ENCODE results near the gene ELFN2. TPM values are rescaled to one million over a fixed set of nuclear protein-coding genes. Genes with fewer than 3 reads are reported as not detected.

The ELFN2 gene
- total RNA-seq, 1 donor from 2014 or later, result under 0.01 TPM

DNA sequence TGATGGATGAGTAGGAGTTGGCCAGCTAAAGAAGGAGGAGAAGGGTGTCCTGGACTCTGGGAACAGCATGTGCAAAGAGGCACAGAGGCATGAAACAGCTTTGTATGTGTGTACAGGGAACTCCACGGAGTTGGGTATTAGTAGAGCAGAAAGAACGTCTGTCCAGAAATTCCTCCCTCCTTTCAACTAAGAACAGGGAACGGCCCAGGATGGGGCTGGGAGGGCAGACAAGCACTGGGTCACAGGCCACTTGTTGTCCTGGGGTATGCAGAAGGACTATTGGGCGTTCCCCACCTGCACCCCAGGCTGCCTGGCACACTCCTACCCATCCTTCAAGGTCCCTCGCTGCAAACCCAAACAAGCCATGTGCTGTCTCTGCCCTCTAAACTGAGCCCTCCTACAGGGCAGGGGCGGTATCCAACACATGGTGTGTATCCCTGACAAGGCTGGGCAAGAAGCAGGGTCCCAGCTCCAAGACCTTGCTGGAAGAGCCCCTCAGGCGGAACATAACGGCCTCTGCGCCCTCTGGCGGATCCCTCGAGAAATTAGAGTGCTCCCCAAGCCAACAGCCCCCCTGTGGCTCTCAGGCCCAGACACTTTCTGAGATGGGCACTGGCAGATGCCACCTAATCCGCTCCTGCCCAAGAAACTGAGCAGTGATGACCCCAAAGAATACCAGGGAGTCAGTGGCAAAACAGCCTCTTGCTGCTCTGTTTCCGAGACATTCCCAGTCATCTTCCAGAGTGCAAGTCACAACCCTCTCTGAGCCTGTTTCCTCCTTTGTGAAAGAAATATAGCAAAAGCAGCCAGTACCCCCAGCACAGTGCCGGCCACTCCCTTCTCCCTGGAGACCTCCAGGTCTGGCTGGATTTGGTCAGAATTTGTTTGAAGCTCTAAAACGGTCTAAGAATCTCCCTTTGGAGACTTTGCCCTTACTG lies 1.6 kb upstream of the ELFN2 start:
- Histone ChIP-seq H3K27me3 (ENCODE audit: control insufficient read depth in 3 of 3, insufficient read depth in 3 of 3, low read length in 3 of 3) (peaks cover 79 to 91% (median 85%) of the 10 kb centered on the region in 3 donors), H3K4me1 (ENCODE audit: control insufficient read depth in 3 of 3, insufficient read depth in 3 of 3, low read length in 3 of 3) (peaks cover 0 to 4% (median 3%) of the 10 kb centered on the region in 3 donors), H3K9me3 (ENCODE audit: control insufficient read depth in 3 of 3, low read length in 3 of 3) (no peaks in the 10 kb centered on the region), H3K9ac (ENCODE audit: low read depth in 1 of 3, low read length in 3 of 3) (no peak overlapping the region), H3K27ac (ENCODE audit: low read depth, low read length) (no peak overlapping the region), H3K4me3 (ENCODE audit: low read length in 3 of 3) (no peak overlapping the region), H3K36me3 (ENCODE audit: control insufficient read depth in 3 of 3, insufficient read depth in 3 of 3, low read length in 3 of 3) (no peaks in the 10 kb centered on the region)

GRCh38 chr22:37427711-37428635 lies 694 bp upstream of the ELFN2 start:
- Histone ChIP-seq H3K4me1 (ENCODE audit: control insufficient read depth in 3 of 3, insufficient read depth in 3 of 3, low read length in 3 of 3) (peaks cover 0 to 4% (median 0%) of the 10 kb centered on the region in 3 donors), H3K4me3 (ENCODE audit: low read length in 3 of 3) (no peak overlapping the region), H3K9me3 (ENCODE audit: control insufficient read depth in 3 of 3, low read length in 3 of 3) (no peaks in the 10 kb centered on the region), H3K27ac (ENCODE audit: low read depth, low read length) (no peak overlapping the region), H3K27me3 (ENCODE audit: control insufficient read depth in 3 of 3, insufficient read depth in 3 of 3, low read length in 3 of 3) (peaks cover 79 to 90% (median 83%) of the 10 kb centered on the region in 3 donors), H3K9ac (ENCODE audit: low read depth in 1 of 3, low read length in 3 of 3) (no peak overlapping the region), H3K36me3 (ENCODE audit: control insufficient read depth in 3 of 3, insufficient read depth in 3 of 3, low read length in 3 of 3) (no peaks in the 10 kb centered on the region)

DNA sequence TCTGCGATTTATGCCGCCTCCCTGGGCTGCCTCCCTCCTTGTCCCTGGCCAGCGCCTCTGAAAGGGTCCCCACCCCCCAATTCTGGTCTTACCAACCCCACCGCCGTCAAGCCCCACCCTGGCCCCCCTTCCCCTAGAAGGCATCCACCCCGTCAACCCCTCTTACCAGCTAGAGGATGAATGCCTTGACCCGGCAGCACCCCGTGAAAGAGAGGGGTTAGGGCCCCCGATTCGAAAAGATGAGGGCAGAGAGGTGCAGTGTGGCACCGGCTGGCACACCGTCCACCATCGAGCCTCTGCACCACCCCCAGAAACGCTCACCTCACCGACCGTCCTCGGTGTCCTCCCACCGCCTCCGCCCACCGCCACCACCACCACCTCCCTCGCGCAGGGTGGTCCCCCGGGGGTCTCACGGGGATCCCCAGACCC lies 559 bp downstream of the ELFN2 start:
- H3K9ac ChIP-seq (ENCODE audit: low read depth in 1 of 3, low read length in 3 of 3), result no peak overlapping the region
- no peak overlapping the region for H3K27ac ChIP-seq (ENCODE audit: low read depth, low read length)
- H3K9me3 ChIP-seq (ENCODE audit: control insufficient read depth in 3 of 3, low read length in 3 of 3), result no peaks in the 10 kb centered on the region
- H3K4me1 ChIP-seq (ENCODE audit: control insufficient read depth in 3 of 3, insufficient read depth in 3 of 3, low read length in 3 of 3), result peaks cover 0 to 4% (median 0%) of the 10 kb centered on the region in 3 donors
- no peak overlapping the region for H3K4me3 ChIP-seq (ENCODE audit: low read length in 3 of 3)
- peaks cover 78 to 85% (median 84%) of the 10 kb centered on the region in 3 donors for H3K27me3 ChIP-seq (ENCODE audit: control insufficient read depth in 3 of 3, insufficient read depth in 3 of 3, low read length in 3 of 3)
- no peaks in the 10 kb centered on the region for H3K36me3 ChIP-seq (ENCODE audit: control insufficient read depth in 3 of 3, insufficient read depth in 3 of 3, low read length in 3 of 3)

- Histone ChIP-seq H3K4me3 (ENCODE audit: low read length in 3 of 3) (no peak overlapping the region), H3K27me3 (ENCODE audit: control insufficient read depth in 3 of 3, insufficient read depth in 3 of 3, low read length in 3 of 3) (peaks cover 80 to 86% (median 85%) of the 10 kb centered on the region in 3 donors), H3K9ac (ENCODE audit: low read depth in 1 of 3, low read length in 3 of 3) (no peak overlapping the region)
These were observed 1.2 kb downstream of the ELFN2 start for GRCh38 chr22:37425800-37426705.

DNA sequence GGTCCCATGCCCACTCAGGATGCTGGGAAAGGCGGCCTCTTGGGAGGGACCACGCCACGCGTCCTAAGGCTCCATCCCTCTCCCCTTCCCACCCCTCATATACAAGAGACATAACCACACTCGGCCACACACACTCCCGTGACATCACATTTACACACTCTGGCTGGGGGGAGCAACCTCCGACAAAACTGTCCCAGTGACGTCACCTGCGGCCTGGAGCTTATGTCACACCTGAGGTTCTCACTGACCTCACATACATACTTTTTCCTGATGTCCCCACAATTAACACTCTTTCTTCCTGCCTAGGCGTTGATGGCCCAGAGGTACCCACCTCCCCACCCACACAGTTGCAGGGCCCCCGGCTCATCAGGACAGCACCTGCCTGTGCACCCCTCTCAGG lies 1.9 kb downstream of the ELFN2 start:
- peaks cover 80 to 85% (median 85%) of the 10 kb centered on the region in 3 donors for H3K27me3 ChIP-seq (ENCODE audit: control insufficient read depth in 3 of 3, insufficient read depth in 3 of 3, low read length in 3 of 3)
- no peaks in the 10 kb centered on the region for H3K36me3 ChIP-seq (ENCODE audit: control insufficient read depth in 3 of 3, insufficient read depth in 3 of 3, low read length in 3 of 3)
- no peak overlapping the region for H3K27ac ChIP-seq (ENCODE audit: low read depth, low read length)
- H3K4me3 ChIP-seq (ENCODE audit: low read length in 3 of 3), result no peak overlapping the region
- peaks cover 1 to 8% (median 3%) of the 10 kb centered on the region in 3 donors for H3K4me1 ChIP-seq (ENCODE audit: control insufficient read depth in 3 of 3, insufficient read depth in 3 of 3, low read length in 3 of 3)
- H3K9ac ChIP-seq (ENCODE audit: low read depth in 1 of 3, low read length in 3 of 3), result no peak overlapping the region
- H3K9me3 ChIP-seq (ENCODE audit: control insufficient read depth in 3 of 3, low read length in 3 of 3), result no peaks in the 10 kb centered on the region

More at GRCh38 chr22:37425800-37426705, 1.2 kb downstream of the ELFN2 start:
- no peak overlapping the region for H3K27ac ChIP-seq (ENCODE audit: low read depth, low read length)
- no peaks in the 10 kb centered on the region for H3K9me3 ChIP-seq (ENCODE audit: control insufficient read depth in 3 of 3, low read length in 3 of 3)
- H3K36me3 ChIP-seq (ENCODE audit: control insufficient read depth in 3 of 3, insufficient read depth in 3 of 3, low read length in 3 of 3), result no peaks in the 10 kb centered on the region
- peaks cover 0 to 4% (median 0%) of the 10 kb centered on the region in 3 donors for H3K4me1 ChIP-seq (ENCODE audit: control insufficient read depth in 3 of 3, insufficient read depth in 3 of 3, low read length in 3 of 3)

DNA sequence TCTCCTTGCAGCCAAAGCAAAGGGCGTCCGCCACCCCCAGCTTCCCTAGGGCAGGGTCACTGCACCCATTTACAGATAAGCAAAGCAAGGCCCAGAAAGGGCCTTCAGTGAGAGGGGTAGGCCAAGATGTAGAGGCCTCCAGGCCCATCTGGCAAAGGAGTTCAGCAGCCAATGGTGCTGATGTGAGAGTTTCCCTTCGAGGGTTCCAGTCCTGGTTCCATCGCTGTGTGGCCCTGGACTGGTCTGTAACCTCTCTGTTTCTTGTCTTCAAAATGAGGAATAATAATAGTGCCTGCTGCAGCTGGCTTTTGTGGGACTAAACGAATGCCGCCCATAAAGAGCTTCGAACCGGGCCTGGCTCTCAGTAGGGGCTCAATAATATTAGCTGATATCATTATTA lies 4.0 kb downstream of the ELFN2 start:
- no peaks in the 10 kb centered on the region for H3K9me3 ChIP-seq (ENCODE audit: control insufficient read depth in 3 of 3, low read length in 3 of 3)
- peaks cover 3 to 14% (median 5%) of the 10 kb centered on the region in 3 donors for H3K4me1 ChIP-seq (ENCODE audit: control insufficient read depth in 3 of 3, insufficient read depth in 3 of 3, low read length in 3 of 3)
- no peak overlapping the region for H3K9ac ChIP-seq (ENCODE audit: low read depth in 1 of 3, low read length in 3 of 3)

GRCh38 chr22:37421468-37421877 lies 5.8 kb downstream of the ELFN2 start:
- Histone ChIP-seq H3K4me3 (ENCODE audit: low read length in 3 of 3) (no peak overlapping the region), H3K27me3 (ENCODE audit: control insufficient read depth in 3 of 3, insufficient read depth in 3 of 3, low read length in 3 of 3) (peaks cover 74 to 79% (median 78%) of the 10 kb centered on the region in 3 donors), H3K9me3 (ENCODE audit: control insufficient read depth in 3 of 3, low read length in 3 of 3) (no peaks in the 10 kb centered on the region), H3K4me1 (ENCODE audit: control insufficient read depth in 3 of 3, insufficient read depth in 3 of 3, low read length in 3 of 3) (peaks cover 3 to 11% (median 5%) of the 10 kb centered on the region in 3 donors), H3K27ac (ENCODE audit: low read depth, low read length) (no peak overlapping the region), H3K9ac (ENCODE audit: low read depth in 1 of 3, low read length in 3 of 3) (no peak overlapping the region), H3K36me3 (ENCODE audit: control insufficient read depth in 3 of 3, insufficient read depth in 3 of 3, low read length in 3 of 3) (no peaks in the 10 kb centered on the region)

More for the DNA sequence above, 4.0 kb downstream of the ELFN2 start:
- H3K4me3 ChIP-seq (ENCODE audit: low read length in 3 of 3), result no peak overlapping the region
- no peak overlapping the region for H3K27ac ChIP-seq (ENCODE audit: low read depth, low read length)
- peaks cover 75 to 81% (median 81%) of the 10 kb centered on the region in 3 donors for H3K27me3 ChIP-seq (ENCODE audit: control insufficient read depth in 3 of 3, insufficient read depth in 3 of 3, low read length in 3 of 3)
- no peaks in the 10 kb centered on the region for H3K36me3 ChIP-seq (ENCODE audit: control insufficient read depth in 3 of 3, insufficient read depth in 3 of 3, low read length in 3 of 3)

GRCh38 chr22:37420686-37421467 lies 6.4 kb downstream of the ELFN2 start:
- Histone ChIP-seq H3K27me3 (ENCODE audit: control insufficient read depth in 3 of 3, insufficient read depth in 3 of 3, low read length in 3 of 3) (peaks cover 73 to 79% (median 77%) of the 10 kb centered on the region in 3 donors), H3K4me3 (ENCODE audit: low read length in 3 of 3) (no peak overlapping the region), H3K4me1 (ENCODE audit: control insufficient read depth in 3 of 3, insufficient read depth in 3 of 3, low read length in 3 of 3) (peaks cover 3 to 11% (median 5%) of the 10 kb centered on the region in 3 donors), H3K27ac (ENCODE audit: low read depth, low read length) (no peak overlapping the region), H3K36me3 (ENCODE audit: control insufficient read depth in 3 of 3, insufficient read depth in 3 of 3, low read length in 3 of 3) (no peaks in the 10 kb centered on the region), H3K9ac (ENCODE audit: low read depth in 1 of 3, low read length in 3 of 3) (no peak overlapping the region), H3K9me3 (ENCODE audit: control insufficient read depth in 3 of 3, low read length in 3 of 3) (no peaks in the 10 kb centered on the region)

All from skeletal muscle tissue (tissue), 4 donors.